T-helper 2 cell (primary cell): ENCODE results near the gene WDR48.
"Not testable (repeated sequence)": the region's sequence is repeated elsewhere in the genome, so short reads cannot be mapped to it uniquely, and the experiment has no call there.

ENCODE experiments used
- DNase-seq, 5 experiments: peaks; one replicate each; pipeline versions ENCODE4 v3.0.0 to v3.0.0-alpha.2; 2012 to 2022
- total RNA-seq, 2 donors: gene quantifications; one replicate each; lab custom pipeline; 2026; lab: John Stamatoyannopoulos, UW

WDR48 gene
- 102 to 145 reads per million in 2 donors for total RNA-seq

DNA sequence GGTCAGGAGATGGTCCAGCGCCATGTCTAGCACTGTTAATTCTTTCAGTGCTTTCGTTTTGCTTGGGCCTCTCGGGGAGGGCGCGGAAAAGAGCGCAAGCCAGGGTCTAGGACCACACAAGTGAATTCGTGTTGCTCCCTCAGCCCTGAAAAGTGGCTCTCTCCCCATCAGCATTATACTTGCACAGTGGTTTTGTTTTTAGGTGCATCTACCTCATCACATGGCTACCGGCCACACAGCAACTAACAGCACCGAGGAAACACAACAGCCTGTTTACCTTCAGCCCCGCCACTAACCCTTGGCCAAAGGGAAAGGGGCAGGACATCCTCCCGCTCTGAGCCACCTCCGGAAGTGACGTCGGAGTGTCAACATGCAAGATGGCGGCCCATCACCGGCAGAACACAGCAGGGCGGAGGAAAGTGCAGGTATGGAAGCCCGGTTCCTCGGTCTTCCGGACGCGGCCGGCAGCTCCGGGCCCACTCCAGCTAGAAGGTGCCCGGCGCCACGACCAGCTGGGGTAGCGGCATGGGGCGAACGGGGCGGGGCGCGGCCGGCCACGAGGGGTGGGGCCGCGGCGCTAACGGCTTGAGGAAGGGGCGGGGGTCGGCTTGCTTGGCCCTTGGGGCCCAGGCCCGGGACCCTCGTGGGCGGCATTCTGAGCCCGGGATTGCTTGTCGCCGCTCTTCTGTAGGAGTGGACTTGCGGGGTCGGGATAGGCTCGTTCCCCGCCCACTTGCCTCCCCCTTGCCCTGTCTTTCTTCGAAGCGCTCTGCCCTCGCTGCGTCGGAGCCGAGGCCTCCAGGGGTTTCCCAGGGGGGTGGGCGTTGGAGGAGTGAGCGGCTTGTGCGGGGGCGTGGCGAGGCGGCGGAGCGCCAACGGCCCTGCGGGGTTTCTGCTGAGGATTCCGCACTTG, at the start of gene WDR48, which contains the start of gene SCN11A:
WDR48 (plus strand) TSS at position 368 of the 913 bp plus-strand sequence; CDS start at position 378, 10 bp downstream.
SCN11A (minus strand) TSS at position 296 of the 913 bp plus-strand sequence. CDS start 101,582 bp downstream, outside the sequence.
- peak; percentile 72 to 97 (median 89) for DNase-seq

GRCh38 chr3:39005295-39005694, 46.5 kb upstream of the WDR48 start:
- DNase-seq = no peak

GRCh38 chr3:39011191-39011736, 40.6 kb upstream of the WDR48 start:
- DNase-seq = no peak

DNA sequence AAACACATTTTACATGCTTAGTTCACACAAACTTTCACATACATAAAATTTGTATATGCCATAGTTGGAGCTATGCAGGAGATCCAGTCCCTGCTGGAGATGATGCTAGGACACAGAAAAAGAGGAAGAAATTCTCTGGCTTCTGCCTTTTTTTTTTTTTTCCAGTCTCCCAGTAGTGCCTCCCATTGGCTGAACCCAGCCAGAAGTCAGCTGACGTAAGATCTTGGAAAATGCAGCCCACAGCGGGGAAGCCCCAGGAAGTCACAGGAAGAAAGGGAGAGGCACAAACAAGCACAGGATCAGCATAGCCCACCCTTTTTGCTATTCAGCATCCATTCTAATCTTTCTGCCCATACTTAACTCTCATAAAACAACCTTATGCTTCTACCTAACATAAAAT, 38.5 kb upstream of the WDR48 start:
- no peak for DNase-seq

- no peak for DNase-seq
These were observed 37.8 kb upstream of the WDR48 start for GRCh38 chr3:39013921-39014509.

- DNase-seq = no peak
These were observed 36.4 kb upstream of the WDR48 start for GRCh38 chr3:39015418-39015817.

- DNase-seq = no peak
These were observed 32.5 kb upstream of the WDR48 start for GRCh38 chr3:39019299-39019698.

GRCh38 chr3:39021029-39021428, 30.8 kb upstream of the WDR48 start:
- no peak for DNase-seq

- no peak for DNase-seq
These were observed 30.1 kb upstream of the WDR48 start for GRCh38 chr3:39021465-39022285.

DNA sequence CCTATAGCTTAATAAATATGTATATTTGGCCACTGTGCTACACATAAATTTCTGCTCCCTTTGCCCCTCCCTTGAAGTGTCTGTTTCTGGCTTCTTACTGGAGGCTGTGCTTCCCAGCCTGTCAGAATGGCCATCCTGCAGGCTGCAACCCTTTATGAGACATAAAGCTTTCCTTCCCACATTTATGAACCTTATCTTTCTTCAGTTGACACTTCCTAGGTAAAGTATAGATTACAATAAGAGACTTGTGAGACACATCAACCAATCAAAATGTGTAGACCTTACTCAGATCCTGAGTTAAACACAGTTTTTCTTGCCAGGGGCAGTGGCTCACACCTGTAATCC, 29.6 kb upstream of the WDR48 start:
- no peak for DNase-seq

DNA sequence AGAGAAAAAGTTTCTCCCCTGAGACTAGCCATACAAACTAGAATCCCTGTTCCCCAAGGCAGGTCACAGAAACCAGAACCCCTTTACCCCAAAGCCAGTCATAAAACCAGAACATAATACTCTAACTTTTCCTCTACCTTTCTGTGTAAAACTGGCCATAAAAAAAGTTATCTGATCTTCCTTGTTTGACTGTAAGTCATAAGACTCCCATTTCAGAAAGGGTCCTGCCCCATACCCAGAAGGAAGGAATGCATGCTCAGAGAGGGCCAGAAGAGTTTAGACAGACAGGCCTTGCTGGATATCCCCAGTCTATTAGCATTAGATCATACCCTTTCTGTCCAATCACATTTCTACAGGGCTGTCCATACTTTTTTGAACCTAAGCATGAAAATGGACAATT, 27.3 kb upstream of the WDR48 start:
- no peak for DNase-seq

GRCh38 chr3:39025222-39025970, 26.4 kb upstream of the WDR48 start:
- DNase-seq = no peak

GRCh38 chr3:39028546-39028945, 23.3 kb upstream of the WDR48 start:
- no peak for DNase-seq

- no peak for DNase-seq
These were observed 22.3 kb upstream of the WDR48 start for GRCh38 chr3:39029556-39029955.

- DNase-seq = peak in 1 of 5 experiments; percentile 24
These were observed 13.7 kb upstream of the WDR48 start for GRCh38 chr3:39038165-39038564.

GRCh38 chr3:39050029-39050428, 1.8 kb upstream of the WDR48 start:
- DNase-seq = no peak

DNA sequence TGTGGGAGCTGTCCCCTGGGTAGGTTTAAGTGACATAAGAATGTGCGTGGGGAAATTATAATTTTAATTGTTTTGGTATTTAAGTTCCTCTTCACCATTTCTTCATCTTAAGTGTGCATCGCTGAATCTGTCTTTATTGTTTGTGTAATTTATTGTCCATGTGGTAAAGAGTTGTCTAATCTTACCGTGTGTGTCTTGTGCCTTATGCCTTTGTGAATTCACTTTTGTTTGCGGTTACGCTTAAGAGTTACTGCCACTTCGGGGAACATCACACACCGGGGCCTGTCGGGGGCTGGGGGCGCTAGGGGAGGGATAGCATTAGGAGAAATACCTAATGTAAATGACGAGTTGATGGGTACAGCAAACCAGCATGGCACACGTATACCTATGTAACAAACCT, 767 bp downstream of the WDR48 start:
- DNase-seq = peak in 1 of 5 experiments; percentile 50

GRCh38 chr3:39053696-39054095, 1.9 kb downstream of the WDR48 start:
- DNase-seq = no peak

DNA sequence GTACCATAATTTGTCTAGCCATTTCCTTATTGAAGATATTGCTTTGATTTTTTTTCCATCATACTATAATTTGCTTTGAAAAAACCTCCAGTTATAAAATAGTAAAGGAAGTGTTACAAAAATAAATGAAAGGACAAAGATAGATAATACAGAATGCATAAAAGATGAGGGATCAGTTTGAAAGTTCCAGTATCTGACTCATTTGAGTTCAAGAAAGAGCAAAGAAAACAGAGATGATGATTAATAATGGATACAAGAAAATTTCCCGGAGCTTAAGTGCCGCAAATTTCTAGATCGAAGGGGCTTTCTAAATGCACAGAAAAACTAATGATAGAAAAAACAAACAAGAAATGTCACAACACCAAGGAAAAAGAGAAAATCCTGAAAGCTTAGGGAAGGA, 4.3 kb downstream of the WDR48 start:
- no peak for DNase-seq

DNA sequence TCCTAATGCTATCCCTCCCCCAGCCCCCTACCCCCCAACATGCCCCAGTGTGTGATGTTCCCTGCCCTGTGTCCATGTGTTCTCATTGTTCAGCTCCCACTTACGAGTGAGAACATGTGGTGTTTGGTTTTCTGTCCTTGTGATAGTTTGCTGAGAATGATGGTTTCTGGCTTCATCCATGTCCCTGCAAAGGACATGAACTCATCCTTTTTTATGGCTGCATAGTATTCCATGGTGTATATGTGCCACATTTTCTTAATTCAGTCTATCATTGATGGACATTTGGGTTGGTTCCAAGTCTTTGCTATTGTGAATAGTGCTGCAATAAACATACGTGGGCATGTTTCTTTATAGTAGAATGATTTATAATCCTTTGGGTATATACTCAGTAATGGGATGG, 9.4 kb downstream of the WDR48 start:
- DNase-seq = not testable (repeated sequence)

GRCh38 chr3:39062180-39062579, 10.4 kb downstream of the WDR48 start:
- no peak for DNase-seq

DNA sequence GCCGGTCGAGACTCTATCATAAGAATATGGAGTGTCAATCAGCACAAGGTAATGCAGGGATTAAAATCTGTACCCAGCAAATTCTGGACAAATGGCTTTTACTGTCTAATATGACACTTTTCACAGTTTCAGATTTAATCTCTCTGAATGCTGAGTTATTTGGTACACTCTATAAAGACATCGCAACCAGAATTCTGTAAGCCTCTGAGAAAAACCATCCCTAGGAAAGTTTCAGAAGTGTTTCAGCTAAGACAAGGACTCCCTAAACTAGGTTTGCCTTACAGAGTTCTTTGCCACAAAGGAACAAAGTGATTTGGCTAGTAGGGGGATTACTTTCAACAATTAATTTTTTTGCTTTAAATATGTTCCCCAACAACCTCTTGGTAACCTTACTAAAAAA, 11.3 kb downstream of the WDR48 start:
- peak in 1 of 5 experiments; percentile 14 for DNase-seq
